Measurements from ENCODE around the gene ZNG1B.
"Not testable (repeated sequence)": the region's sequence is repeated elsewhere in the genome, so short reads cannot be mapped to it uniquely, and the experiment has no call there.

DNA sequence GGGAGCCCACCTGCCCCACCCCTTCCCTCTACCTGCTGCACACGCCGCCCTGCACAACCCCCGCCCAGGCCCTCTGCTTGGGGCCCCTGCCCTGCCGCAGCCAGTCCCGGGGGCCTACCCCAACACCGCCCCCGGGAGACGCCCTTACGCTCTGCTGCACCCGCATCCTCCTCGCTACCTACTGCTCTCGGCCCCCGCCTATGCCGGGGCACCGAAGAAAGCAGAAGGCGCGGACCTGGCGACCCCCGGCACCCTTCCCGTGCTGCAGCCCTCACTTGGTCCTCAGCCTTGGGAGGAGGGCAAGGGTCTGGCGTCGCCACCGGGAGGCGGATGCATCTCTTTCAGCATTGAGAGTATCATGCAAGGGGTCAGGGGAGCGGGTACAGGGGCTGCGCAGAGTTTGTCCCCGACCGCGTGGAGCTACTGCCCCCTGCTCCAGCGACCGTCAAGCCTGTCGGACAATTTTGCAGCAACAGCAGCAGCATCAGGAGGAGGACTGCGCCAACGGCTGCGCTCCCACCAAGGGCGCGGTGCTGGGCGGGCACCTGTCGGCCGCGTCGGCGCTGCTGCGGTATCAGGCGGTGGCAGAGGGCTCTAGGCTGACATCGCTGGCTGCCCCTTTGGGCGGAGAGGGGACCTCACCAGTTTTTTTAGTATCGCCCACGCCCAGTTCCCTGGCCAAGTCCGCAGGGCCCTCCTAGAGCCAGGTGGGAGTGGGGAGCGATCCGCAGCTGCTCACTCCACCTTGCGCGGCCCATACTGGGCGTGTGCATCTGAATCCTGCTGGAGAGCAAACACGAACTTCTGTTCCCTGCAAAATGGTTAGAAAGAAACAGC is 62.6 kb downstream of the ZNG1B start:
- TF ChIP-seq, protein P1, sequence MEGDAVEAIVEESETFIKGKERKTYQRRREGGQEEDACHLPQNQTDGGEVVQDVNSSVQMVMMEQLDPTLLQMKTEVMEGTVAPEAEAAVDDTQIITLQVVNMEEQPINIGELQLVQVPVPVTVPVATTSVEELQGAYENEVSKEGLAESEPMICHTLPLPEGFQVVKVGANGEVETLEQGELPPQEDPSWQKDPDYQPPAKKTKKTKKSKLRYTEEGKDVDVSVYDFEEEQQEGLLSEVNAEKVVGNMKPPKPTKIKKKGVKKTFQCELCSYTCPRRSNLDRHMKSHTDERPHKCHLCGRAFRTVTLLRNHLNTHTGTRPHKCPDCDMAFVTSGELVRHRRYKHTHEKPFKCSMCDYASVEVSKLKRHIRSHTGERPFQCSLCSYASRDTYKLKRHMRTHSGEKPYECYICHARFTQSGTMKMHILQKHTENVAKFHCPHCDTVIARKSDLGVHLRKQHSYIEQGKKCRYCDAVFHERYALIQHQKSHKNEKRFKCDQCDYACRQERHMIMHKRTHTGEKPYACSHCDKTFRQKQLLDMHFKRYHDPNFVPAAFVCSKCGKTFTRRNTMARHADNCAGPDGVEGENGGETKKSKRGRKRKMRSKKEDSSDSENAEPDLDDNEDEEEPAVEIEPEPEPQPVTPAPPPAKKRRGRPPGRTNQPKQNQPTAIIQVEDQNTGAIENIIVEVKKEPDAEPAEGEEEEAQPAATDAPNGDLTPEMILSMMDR (IDR thresholded peaks at IDR 0.05; ENCODE audit: low read depth, low read length, missing input control): not testable (repeated sequence)
- TF ChIP-seq TAF1 (conservative IDR thresholded peaks at IDR 0.05); YY1 (IDR thresholded peaks at IDR 0.05); RAD21 (IDR thresholded peaks at IDR 0.05); NR2F2 (IDR thresholded peaks at IDR 0.05); HNF4A (conservative IDR thresholded peaks at IDR 0.05); SP1 (IDR thresholded peaks at IDR 0.05); RXRA (IDR thresholded peaks at IDR 0.05); EGR1 (IDR thresholded peaks at IDR 0.05; ENCODE audit: low read depth in 2 of 2); GABPA (IDR thresholded peaks at IDR 0.05 in 1 of 2, conservative IDR thresholded peaks at IDR 0.05 in 1 of 2): not testable (repeated sequence)
- TF ChIP-seq, protein P2, sequence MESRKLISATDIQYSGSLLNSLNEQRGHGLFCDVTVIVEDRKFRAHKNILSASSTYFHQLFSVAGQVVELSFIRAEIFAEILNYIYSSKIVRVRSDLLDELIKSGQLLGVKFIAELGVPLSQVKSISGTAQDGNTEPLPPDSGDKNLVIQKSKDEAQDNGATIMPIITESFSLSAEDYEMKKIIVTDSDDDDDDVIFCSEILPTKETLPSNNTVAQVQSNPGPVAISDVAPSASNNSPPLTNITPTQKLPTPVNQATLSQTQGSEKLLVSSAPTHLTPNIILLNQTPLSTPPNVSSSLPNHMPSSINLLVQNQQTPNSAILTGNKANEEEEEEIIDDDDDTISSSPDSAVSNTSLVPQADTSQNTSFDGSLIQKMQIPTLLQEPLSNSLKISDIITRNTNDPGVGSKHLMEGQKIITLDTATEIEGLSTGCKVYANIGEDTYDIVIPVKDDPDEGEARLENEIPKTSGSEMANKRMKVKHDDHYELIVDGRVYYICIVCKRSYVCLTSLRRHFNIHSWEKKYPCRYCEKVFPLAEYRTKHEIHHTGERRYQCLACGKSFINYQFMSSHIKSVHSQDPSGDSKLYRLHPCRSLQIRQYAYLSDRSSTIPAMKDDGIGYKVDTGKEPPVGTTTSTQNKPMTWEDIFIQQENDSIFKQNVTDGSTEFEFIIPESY (IDR thresholded peaks at IDR 0.05): not testable (repeated sequence)
- TF ChIP-seq, protein P3, sequence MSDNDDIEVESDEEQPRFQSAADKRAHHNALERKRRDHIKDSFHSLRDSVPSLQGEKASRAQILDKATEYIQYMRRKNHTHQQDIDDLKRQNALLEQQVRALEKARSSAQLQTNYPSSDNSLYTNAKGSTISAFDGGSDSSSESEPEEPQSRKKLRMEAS (IDR thresholded peaks at IDR 0.05): not testable (repeated sequence)
- TF ChIP-seq, protein P4, sequence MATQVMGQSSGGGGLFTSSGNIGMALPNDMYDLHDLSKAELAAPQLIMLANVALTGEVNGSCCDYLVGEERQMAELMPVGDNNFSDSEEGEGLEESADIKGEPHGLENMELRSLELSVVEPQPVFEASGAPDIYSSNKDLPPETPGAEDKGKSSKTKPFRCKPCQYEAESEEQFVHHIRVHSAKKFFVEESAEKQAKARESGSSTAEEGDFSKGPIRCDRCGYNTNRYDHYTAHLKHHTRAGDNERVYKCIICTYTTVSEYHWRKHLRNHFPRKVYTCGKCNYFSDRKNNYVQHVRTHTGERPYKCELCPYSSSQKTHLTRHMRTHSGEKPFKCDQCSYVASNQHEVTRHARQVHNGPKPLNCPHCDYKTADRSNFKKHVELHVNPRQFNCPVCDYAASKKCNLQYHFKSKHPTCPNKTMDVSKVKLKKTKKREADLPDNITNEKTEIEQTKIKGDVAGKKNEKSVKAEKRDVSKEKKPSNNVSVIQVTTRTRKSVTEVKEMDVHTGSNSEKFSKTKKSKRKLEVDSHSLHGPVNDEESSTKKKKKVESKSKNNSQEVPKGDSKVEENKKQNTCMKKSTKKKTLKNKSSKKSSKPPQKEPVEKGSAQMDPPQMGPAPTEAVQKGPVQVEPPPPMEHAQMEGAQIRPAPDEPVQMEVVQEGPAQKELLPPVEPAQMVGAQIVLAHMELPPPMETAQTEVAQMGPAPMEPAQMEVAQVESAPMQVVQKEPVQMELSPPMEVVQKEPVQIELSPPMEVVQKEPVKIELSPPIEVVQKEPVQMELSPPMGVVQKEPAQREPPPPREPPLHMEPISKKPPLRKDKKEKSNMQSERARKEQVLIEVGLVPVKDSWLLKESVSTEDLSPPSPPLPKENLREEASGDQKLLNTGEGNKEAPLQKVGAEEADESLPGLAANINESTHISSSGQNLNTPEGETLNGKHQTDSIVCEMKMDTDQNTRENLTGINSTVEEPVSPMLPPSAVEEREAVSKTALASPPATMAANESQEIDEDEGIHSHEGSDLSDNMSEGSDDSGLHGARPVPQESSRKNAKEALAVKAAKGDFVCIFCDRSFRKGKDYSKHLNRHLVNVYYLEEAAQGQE (IDR thresholded peaks at IDR 0.05): not testable (repeated sequence)
- TF ChIP-seq, protein P5, sequence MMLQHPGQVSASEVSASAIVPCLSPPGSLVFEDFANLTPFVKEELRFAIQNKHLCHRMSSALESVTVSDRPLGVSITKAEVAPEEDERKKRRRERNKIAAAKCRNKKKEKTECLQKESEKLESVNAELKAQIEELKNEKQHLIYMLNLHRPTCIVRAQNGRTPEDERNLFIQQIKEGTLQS (IDR thresholded peaks at IDR 0.05): not testable (repeated sequence)

Measured in liver (tissue), 3 donors.